ENCODE data around the gene PLSCR1.
A peak's percentile ranks its signal among the peaks of the same experiment; 100 is the strongest.

PLSCR1 gene, protein sequence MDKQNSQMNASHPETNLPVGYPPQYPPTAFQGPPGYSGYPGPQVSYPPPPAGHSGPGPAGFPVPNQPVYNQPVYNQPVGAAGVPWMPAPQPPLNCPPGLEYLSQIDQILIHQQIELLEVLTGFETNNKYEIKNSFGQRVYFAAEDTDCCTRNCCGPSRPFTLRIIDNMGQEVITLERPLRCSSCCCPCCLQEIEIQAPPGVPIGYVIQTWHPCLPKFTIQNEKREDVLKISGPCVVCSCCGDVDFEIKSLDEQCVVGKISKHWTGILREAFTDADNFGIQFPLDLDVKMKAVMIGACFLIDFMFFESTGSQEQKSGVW

DNA sequence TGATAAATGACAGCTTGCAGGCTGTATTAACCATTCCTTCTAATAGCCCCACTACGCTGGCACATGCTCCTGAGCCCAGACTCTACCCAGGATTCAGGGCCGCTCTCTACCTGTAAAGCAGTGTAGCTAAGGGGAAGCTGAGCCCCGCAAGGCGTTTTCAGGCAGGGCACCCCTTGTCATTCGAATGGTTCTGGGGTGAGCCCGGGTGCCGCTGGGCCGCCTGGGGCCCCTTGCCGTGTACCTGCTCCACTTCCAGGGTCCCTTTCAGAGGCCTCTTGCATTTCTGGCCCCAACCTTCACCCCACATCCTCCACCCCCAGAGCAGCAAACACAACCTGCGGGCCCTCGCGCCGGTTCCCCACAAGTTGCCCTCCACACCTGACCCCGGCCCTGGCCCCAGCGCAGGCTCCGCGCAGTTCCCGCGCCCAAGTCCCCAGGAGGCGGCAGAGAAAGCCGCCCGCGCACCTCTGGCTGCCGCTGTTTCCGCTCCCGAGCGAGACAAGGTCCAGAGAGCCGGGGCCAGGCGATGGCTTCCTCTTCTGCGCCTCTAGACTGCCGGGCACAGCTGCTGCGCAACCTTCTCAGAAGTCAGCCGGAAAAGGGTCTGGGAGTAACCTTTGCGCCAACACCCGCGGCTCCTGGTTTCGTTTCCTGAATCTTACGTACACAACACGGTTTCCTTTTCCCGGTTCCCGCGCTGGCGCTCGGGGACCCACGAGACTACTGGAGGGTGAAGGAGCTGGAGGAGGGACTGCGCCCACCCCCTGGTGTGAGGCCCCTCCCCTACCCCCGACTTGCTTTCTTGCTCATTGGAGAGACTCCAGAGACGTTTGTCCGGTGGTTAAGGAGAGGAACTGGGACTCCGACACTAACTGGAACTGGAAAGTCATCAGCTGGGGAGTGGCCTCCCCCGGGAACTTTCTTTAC, at the start of gene PLSCR1:
Gene PLSCR1 (minus strand): TSS at position 606 of the 927 bp plus-strand sequence. CDS start 8,055 bp downstream, outside the sequence.
- DNase-seq = peak; percentile 25 to 90 (median 72)

DNA sequence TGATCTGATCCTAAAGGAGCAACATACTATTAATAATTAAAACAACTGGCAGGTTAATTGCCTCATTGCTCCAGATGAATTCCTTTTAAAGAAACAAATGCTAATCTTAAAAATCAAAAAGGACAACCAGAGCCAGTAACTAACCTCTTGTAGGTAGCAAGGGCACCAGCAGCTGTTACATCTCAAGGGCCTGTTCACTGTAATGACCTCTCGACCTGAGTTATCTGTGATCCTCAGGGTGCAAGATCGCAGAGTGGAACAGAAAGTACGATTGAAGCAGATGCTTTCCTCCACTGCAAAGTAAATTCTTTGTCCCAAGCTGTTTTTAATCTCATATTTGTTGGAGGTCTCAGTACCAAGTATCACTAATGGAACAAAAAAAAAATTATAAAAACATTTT, 49.4 kb upstream of the PLSCR1 start:
- no peak for DNase-seq

DNA sequence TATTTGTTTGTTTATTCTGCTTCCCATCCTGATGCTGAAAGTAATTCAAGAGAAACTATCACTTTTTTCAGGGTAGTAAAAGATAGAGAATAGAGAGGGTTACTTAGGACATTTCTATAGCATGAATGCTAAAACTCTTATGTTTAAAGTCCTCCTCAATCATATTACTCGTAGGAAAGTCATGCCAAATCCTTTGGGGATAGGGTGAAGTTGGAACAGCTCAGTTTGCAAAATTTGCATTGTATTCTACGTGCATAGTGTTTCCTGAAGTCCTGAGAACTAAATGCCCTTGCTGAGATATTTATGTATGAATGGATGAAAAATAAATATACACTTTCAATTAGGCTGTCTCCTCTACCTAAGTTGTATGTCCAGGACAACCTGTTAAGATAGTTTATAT, 46.1 kb upstream of the PLSCR1 start:
- DNase-seq = no peak

DNA sequence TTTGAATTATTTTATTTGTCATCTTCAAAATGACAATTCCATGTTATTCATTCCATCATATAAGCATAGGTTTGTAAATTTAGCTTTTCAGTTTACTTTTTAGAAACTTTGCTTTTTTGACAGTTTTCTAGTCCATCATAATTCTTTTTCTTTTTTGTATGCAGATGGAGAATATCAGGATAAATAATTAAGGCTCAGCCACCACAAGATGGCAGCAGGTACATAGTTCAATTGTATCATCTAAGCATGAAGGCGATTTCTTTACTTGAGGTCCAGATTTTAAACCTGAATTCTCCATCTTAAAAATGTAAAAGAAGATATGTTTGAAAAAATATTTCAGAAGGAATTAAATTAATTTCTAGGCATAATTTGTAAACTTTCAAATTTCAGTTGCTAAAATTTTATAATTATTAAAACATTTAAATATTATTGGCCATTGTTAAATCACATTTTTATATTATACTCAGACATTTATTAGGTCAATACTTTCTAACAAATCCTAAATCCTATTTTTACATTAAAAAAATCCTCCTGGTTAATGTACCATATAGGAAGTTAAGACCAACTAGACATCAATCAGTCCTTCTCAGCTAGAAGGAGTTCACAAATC, 45.6 kb upstream of the PLSCR1 start:
- DNase-seq = peak in 7 of 51 donors; percentile 6 to 28 (median 12)

DNA sequence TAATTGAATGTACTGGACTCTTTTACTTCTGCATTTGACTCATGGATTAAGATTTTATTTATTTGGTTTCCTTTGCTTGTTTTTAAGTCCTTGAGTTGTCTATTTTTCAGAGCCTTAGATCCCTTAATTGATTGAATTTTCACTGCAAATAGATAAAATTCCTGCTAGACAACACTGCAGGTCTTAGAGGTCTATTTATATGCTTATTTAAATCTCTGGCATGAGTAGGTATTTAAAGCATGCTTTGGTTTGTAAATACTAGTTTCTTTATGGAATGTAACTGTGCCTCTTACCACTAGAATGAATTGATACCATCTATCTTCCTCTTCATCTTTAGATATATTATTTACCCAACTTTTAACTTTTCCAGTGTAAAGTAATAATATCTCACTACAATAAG, 40.7 kb upstream of the PLSCR1 start:
- DNase-seq = no peak

DNA sequence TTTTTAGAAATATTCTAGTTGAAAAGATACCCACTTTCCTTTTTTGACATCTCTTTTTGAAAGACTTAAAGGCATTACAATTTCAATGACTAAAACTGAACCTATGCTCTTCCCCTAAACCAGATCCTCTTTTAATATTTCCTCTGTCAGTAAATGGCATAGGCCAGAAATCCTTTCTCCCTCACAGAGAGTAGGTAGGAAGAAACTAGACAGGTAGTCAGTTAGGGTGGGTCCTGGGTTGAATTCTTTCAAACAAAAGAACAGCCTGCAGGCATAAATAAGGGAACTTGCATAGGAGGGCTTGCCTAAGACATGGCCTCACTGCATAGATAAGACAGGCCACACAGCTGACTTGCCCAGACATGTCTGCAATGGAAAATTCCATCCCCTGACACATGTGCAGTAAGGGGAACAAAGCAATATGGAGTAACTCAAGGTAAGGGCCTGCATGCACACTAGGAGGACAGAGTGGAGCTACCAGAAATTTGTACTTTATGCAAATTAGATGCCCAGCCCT, 37.6 kb upstream of the PLSCR1 start:
- DNase-seq = no peak

DNA sequence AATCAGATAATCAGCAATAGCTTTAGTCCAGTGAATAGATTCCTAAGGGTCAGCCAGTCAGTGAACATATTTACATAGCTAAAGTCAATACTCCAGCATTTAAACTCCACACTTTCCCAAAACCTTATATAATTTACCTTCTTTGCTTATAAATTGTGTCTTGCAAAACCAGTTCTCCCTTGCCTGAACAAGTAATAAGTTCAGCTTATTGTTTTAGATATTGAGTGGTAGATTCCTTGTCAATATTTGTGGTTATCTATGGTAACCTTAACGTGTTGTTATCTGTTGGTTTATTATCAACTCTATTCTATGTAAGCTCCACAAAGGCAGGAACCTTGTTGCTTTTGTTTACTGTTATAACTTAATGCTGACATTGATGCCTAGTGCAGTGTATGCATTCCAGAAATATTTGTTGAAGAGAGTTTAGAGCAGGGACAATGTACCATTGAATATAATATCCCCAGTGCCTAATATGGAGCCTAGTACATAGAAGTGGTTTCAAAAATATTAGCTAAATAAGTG, 36.7 kb upstream of the PLSCR1 start:
- no peak for DNase-seq

DNA sequence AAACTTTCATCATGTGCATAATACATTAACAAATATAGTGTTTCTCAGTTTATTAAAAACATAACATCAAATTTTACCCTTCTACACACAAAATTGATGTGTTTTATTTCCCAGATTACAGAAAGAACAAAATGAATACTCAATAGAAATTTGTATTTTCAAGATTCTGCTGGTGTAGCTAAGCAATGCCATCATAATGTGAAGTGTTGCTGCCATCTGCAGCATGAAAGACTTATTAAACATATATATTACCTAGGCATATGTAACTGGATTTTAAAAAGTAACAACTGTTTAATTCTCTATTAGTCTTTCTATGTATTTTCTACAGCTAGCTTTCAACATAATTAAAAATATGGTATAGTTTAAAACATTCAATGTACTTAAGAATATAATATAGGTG, 33.3 kb upstream of the PLSCR1 start:
- DNase-seq = peak in 3 of 51 donors; percentile 5 to 6 (median 5)

DNA sequence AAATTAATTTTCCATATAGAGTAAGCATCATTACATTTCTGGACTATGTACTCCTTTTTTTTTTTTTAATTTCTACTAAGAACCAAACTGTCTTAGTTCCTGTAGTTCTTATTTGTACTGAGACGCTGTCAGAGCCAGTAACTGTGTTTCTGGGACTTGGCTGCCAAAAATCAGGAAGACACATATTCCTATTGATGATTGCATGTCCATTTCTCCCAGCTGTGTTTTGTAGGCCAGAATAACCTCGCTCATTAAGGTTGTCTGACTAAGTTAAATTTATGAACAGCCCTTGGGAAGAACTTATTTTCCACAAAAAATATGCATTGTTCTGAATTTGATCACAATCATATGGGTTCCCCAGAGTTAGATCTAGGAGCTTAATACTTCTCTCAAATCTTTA, 31.2 kb upstream of the PLSCR1 start:
- DNase-seq = no peak

DNA sequence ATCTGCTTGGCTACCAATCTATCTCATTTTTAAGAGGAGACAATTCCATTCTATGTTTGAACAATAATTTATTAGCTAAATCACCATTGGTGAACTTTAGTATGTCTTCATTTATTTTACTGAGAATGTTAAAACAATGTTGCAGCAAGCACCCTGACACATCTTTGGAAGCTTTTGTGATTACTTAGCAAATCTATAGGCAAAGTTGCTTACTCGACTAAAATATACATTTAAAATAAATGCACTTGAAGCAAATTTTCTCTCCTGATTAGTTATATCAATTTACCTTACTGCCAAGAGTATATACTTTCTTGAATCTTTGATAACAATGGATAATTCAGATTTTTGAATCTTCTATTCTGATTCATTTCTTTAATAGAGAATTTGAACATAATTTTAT, 29.8 kb upstream of the PLSCR1 start:
- no peak for DNase-seq

DNA sequence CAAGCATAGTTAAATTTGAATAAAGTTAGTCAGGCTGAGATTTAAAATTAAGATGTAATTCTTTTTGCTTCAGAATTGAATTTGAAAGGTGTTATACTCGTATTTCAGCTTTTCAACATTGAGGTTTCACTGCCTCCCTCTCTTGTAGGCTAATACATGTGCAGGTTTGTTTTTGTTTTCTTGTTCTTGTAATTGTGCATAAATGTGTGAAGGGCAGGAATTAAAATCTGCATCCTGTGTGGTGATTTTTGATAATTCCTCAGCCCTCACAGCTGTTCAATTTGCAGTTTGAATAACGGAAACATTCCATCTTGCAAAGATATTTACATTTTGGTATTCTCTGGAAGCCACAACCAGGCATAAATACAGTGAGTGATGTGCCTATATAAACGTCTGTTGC, 24.9 kb upstream of the PLSCR1 start:
- no peak for DNase-seq

DNA sequence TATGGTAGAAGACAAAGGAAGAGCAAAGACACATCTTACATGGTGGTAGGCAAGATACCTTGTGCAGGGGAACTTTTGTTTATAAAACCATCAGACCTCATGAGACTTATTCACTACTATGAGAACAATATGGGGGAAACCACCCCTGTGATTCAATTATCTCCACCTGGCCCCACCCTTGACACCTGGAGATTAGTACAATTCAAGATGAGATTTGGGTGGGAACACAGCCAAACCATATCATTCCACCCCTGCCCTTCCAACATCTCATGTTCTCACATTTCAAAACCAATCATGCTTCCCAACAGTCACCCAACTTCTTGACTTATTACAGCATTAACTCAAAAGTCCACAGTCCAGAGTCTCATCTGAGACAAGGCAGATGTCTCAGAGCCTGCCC, 21.7 kb upstream of the PLSCR1 start:
- DNase-seq = no peak

DNA sequence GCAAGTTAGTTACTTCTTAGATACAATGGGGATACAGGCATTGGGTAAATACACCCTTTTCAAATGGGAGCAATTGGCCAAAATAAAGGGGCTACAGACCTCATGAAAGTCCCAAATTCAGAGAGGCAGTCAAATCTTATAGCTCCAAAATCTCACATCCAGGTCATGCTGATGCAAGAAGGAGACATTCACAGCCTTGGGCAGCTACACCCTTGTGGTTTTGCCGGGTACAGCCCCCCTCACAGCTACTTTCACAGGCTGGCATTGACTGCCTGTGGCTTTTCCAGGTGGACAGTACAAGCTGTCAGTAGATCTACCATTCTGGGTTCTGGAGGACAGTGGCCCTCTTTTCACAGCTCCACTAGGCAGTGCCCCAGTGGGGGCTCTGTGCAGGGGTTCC, 17.5 kb upstream of the PLSCR1 start:
- DNase-seq = no peak

DNA sequence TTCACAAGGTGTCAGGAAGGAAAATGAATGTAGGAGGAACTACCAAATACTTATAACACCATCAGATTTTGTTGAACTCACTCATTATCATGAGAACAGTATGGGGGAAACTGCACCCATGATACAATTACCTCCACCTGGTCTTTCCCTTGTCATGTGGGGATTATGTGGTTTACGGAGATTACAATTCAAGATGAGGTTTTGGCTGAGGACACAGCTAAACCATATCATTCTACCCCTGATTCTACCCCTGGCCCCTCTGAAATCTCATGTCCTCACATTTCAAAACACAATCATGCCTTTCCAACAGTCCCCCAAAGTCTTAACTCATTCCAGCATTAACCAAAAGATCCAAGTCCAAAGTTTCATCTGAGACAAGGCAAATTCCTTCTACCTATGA, 17.1 kb upstream of the PLSCR1 start:
- no peak for DNase-seq

DNA sequence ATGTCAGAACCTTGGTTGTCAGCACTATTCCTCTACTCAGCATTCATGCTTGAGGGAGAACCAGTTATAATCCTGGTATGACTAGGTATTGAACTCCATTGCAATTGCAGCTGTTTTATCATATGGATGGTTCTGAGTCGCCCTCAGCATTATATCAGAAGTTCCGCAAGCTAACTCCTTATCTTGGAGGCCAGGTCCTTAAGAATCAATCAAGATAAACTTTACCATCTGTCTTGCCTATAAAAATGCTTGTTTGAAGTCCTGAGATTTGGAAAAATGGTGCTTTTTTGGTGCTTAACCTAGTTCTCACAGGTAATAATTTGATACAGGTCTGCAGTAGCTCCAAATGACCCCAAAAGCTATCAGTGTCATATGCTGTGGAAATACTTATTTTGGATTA, 16.3 kb upstream of the PLSCR1 start:
- no peak for DNase-seq

DNA sequence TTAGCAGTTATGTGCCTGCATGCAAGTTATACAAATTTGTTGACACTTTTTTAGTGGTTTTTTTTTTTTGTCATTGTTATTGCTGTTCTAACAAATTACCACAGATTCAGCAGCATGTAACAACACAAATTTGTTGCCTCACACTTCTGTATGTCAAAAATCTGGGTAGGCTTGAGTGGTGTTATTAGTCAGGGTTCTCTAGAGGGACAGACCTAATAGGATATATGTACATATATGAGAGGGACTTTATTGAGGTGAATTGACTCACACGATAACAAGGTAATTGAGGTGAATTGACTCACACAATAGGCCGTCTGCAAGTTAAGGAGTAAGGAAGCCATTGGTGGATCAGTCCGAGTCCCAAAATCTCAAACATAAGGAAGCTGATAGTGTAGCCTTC, 15.0 kb upstream of the PLSCR1 start:
- DNase-seq = no peak

DNA sequence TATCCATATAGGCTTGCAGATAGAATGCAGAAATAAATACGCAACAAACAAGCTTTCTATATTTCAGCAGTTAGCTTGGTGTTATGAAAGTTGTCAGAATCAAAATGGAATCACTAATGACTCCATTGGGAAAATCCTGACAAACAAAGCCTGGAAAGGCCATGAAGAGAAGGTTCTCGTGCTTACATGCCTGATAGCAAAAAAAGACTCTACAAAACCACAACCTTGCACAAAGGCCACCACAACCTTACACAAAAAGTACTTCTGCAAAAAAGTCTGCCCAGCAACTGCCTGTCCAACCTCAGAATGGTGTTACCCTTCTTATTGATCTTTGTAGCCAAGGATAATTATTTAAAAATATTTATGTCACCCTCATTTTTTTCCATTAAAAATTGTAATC, 14.4 kb upstream of the PLSCR1 start:
- no peak for DNase-seq

DNA sequence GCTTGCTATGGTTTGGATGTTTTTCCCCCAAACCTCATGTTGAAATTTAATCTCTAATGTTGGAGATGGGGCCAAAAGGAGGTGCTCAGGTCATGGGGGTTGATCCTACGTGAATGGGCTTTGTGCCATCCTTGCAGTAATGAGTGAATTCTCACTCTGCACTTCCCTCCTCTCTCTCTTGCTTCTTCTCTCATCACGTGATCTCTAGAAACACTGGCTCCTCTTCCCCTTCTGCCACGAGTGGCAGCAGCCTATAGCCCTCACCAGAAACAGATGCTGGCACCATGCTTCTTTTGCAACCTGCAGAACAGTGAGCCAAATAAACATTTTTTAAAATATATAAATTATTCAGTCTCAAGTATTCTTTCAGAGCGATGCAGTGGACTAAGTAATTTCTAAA, 13.3 kb upstream of the PLSCR1 start:
- DNase-seq = no peak

DNA sequence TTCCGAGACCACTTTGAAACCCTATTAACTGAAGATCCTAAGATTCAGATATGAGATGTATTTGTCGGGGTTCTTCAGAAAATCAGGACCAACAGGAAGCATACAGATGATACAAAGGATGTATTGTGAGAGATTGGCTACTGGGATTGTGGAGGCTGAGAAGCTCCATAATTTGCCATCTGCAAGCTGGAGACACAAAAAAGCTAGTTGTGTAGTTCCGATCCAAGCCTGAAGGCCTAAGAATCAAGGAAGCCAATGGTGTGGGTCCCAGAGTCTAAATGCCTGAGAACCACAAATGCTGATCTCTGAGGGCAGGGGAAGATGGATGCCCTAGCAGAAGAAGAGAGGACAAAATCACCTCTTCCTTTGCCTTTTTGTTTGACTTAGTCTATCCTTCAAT, 10.9 kb upstream of the PLSCR1 start:
- DNase-seq = no peak

DNA sequence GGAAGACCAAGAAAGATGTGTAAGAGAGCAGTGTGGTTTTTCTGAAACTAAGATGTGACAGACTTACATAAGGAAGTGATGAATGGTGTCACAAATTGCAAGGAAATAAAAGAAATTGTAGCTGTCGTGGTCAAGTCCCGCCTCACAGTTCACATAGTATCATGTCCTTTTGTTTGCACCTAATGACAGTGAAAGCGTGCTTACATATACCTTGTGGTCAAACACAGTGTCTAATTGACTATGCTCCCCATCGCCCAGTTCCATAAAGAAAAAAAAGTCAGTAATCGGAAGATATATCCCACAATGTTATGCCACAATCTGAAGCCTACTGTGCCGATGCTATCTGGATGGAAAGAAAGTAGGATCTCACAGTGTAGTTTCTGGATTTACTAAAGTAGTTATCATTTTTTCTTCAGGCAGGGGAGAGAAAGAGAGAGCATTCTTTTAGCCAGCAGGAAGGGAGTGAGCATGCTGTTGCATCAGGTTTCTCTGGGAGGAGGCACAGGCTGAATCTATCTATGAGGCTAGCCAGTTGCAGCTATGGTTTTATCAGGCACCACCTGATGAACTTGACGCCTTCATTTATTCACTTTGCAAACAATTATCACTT, 9.8 kb upstream of the PLSCR1 start:
- DNase-seq = no peak

DNA sequence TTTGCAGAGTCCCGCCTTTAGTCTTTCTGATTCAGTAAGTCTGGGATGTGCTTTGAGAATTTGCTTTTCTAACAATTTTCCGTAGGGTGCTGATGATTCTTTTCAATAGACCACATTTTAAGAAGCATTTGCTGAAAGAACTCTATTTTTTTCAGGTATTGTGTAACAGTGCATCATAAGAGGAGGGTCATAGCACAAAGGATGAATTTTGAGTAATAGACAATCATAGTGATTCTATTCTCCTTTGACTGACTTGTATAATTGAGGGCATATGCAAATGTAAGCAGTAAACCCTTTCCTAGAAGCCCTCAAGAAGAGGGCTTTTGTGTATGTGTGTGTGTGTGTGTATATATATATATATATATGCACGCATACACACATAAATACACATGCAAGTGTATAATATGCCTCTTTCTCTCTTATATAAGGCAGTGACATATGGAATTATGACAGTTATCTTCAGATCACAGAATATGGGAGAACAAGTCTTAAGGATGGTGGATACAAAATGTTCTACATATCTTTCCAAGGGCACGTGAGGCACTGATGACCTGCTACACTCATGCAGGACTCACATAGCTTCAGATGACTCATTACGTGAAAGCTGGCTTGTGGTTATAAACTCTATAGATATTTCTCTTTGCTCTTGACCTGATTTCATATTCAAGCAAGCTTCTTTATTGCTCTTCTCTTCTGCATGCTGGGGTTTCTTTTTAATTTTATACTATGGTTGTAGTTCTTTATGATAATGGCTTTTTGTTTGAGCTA, 6.5 kb upstream of the PLSCR1 start:
- DNase-seq = no peak
